DND-41 (cell line): ENCODE results near the gene TRERF1.

ENCODE experiments used
- EZH2 ChIP-seq: IDR thresholded peaks from 3 replicates; pipeline ENCODE4 v1.6.1; 2012; ENCODE audit warnings: borderline replicate concordance, low read depth, mild to moderate bottlenecking, moderate library complexity, low read length, inconsistent platforms; ENCODE audit not compliant: severe bottlenecking
- TF ChIP-seq, protein P1 (sequence below): IDR thresholded peaks from 2 replicates; pipeline ENCODE4 v1.5.1; 2012; ENCODE audit warnings: borderline replicate concordance, low read length, moderate library complexity, mild to moderate bottlenecking; ENCODE audit not compliant: poor library complexity, severe bottlenecking; ENCODE audit errors: extremely low read depth

DNA sequence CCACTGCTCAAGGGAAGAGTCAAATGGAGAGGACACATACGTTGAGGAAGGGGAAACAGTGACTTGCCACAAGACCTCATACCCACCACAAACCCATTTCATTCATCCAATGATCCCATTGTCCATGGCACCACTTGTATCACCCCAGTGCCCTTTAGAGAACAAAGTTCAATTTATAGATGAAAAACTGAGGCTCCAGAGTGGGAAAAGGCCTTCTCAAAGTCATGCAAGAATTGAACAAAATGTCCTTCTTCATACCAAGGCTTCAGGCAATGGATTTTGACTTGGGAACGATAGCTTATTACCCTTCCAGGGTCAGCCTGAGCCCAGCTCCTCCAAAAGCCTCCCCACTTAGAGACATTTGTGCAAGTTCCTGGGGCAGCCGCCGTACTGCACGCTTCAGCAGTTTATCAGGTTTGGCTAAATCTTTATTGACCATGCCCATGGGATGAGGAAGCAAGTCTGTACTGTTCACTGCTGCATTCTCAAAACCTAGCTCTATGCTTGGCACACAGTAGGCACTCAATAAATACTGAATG lies 186.8 kb downstream of the TRERF1 start:
- TF ChIP-seq, protein P1, sequence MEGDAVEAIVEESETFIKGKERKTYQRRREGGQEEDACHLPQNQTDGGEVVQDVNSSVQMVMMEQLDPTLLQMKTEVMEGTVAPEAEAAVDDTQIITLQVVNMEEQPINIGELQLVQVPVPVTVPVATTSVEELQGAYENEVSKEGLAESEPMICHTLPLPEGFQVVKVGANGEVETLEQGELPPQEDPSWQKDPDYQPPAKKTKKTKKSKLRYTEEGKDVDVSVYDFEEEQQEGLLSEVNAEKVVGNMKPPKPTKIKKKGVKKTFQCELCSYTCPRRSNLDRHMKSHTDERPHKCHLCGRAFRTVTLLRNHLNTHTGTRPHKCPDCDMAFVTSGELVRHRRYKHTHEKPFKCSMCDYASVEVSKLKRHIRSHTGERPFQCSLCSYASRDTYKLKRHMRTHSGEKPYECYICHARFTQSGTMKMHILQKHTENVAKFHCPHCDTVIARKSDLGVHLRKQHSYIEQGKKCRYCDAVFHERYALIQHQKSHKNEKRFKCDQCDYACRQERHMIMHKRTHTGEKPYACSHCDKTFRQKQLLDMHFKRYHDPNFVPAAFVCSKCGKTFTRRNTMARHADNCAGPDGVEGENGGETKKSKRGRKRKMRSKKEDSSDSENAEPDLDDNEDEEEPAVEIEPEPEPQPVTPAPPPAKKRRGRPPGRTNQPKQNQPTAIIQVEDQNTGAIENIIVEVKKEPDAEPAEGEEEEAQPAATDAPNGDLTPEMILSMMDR: no peak
- TF ChIP-seq EZH2: no peak
